Activated T-cell treated with anti-CD3 and anti-CD28 coated beads, Interleukin-2, amount 50 U/mL, for 4 hours (primary cell): ENCODE results near the gene SMS. TPM values are rescaled to one million over a fixed set of nuclear protein-coding genes. Genes with fewer than 3 reads are reported as not detected.

Experiments used
- ATAC-seq, 2 donors: fragments of 200-7000 bp; cut with Tn5 transposase; one replicate each; pipeline ENCODE4 v1.10.0; 2021
- DNase-seq: peaks from one replicate; pipeline ENCODE4 v3.0.0-alpha.2; 2020
- H3K27me3 Mint-ChIP-seq: one replicate; pipeline ENCODE4 v1.8.0; 2021; ENCODE audit warnings: low read depth, mixed read lengths
- H3K36me3 Mint-ChIP-seq: one replicate; pipeline ENCODE4 v1.8.0; 2022; ENCODE audit warnings: mixed read lengths; ENCODE audit not compliant: insufficient read depth
- H3K4me1 Mint-ChIP-seq: one replicate; pipeline ENCODE4 v1.8.0; 2021; ENCODE audit warnings: low read depth, mixed read lengths
- H3K4me3 Mint-ChIP-seq: one replicate; pipeline ENCODE4 v1.8.0; 2021; ENCODE audit warnings: mild to moderate bottlenecking, moderate library complexity, mixed read lengths
- H3K9me3 Mint-ChIP-seq: one replicate; pipeline ENCODE4 v1.8.0; 2021; ENCODE audit warnings: mixed read lengths
- total RNA-seq, 3 donors: library from RNA; stranded (reverse); gene quantifications; one replicate each; pipeline ENCODE4 v1.2.1, GENCODE V29; 2021

SMS gene
- total RNA-seq, 3 donors from 2014 or later, result 78.4 to 109 (median 92.2) TPM

DNA sequence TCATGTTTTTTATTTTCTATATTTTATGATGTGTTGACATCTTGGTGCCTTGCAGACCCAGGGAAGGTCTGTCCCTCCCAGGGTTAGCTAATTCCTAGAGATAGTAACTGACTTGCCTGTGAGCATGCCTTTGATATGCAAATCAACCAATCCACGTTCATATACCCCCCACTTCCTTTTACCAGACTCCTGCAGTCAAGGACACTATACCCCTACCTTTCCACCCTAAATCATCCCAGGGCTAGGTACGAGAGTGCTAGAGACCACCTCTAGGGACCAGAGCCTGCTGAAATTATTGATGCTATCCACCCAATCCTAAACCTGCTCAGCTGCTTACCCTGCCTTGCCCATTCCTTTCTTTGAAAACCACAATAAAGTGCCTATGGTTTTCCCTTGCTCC is 84.1 kb downstream of the SMS start:
- H3K27me3 Mint-ChIP-seq, result no peaks in the 10 kb centered on the region
- no peaks in the 10 kb centered on the region for H3K9me3 Mint-ChIP-seq
- ATAC-seq (no peak), DNase-seq (no peak)
- H3K4me1 Mint-ChIP-seq, result peaks cover 6% of the 10 kb centered on the region
- H3K4me3 Mint-ChIP-seq, result no peak overlapping the region
- H3K36me3 Mint-ChIP-seq, result no peaks in the 10 kb centered on the region

- no peaks in the 10 kb centered on the region for H3K27me3 Mint-ChIP-seq
Observed at GRCh38 chrX:22025751-22026150, 85.2 kb downstream of the SMS start.

GRCh38 chrX:22026731-22027130 is 86.2 kb downstream of the SMS start:
- ATAC-seq (no peak), DNase-seq (no peak)
- Mint-ChIP-seq H3K4me1 (peaks cover 8% of the 10 kb centered on the region), H3K36me3 (no peaks in the 10 kb centered on the region), H3K4me3 (no peak overlapping the region), H3K9me3 (no peaks in the 10 kb centered on the region), H3K27me3 (no peaks in the 10 kb centered on the region)

More at GRCh38 chrX:22025751-22026150, 85.2 kb downstream of the SMS start:
- DNase-seq, result no peak
- Mint-ChIP-seq H3K9me3 (no peaks in the 10 kb centered on the region), H3K36me3 (no peaks in the 10 kb centered on the region), H3K4me3 (no peak overlapping the region), H3K4me1 (peaks cover 8% of the 10 kb centered on the region)
- no peak for ATAC-seq

DNA sequence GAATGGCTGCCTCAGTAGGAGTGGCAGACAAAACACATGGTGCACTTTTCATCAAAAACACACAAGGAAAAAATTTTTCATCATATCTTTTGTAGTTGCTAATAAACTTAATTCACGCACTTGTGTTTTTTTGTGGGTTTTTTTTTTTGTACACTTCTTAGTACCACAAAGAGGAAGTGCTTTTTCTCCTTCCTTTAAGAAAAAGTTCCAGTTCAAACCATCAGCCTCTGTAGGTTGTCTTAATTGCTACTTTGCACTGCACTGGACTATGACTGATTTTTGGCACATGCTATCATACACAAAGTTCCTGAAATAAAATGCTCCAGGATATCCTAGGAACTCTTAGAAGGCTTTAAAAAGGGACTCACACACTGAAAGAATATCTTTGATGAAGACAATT is 91.6 kb downstream of the SMS start, which contains the start of gene PHEX:
TSS of gene PHEX (plus strand) at position 242 of the 400 bp plus-strand sequence. CDS start 681 bp downstream, outside the sequence.
- no peak for ATAC-seq
- H3K27me3 Mint-ChIP-seq, result no peaks in the 10 kb centered on the region
- DNase-seq, result no peak
- H3K36me3 Mint-ChIP-seq, result no peaks in the 10 kb centered on the region
- peaks cover 12% of the 10 kb centered on the region for H3K4me1 Mint-ChIP-seq
- no peaks in the 10 kb centered on the region for H3K9me3 Mint-ChIP-seq
- H3K4me3 Mint-ChIP-seq, result no peak within 1 kb of the TSS

DNA sequence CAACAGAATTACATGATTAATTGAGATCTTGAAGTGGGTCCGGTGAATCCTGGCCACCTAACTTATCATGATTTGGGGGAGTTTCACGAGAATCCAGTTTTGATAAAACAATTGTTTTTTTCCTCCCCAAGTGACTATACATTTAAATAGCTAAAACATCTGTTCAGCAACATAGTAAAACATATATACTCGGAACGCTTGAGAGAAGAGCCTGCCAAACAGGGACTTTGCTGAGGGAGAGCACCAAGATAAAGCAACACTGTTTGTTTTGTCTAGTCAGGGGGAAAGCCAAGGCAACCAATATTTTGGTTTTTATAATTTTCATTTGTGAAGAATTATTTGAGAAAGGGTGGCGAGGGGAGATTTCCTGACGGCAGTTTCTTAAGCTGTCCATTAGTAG is 92.0 kb downstream of the SMS start:
- Mint-ChIP-seq H3K4me1 (peaks cover 12% of the 10 kb centered on the region), H3K36me3 (no peaks in the 10 kb centered on the region), H3K4me3 (no peak overlapping the region), H3K27me3 (no peaks in the 10 kb centered on the region), H3K9me3 (no peaks in the 10 kb centered on the region)
- no peak for DNase-seq
- ATAC-seq, result no peak

DNA sequence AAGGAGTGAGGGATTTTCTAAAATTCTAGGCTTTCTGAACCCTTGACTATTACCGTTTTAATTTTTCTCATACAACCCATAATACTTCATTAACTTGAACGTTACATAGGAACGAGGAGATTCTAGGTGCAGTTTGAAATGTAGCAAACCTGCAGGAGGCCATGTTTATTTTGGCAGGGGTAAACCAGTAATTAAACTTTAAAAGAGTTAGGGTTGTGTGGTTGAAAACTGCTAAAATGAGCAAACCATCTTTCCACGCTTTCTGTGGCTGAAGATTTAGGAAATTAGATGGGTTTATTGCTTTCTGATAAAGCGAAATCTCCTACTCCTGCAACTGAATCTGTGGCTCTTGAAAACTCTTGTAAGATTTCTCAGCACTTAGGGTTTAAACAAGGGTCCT is 93.3 kb downstream of the SMS start:
- Mint-ChIP-seq H3K4me1 (peaks cover 11% of the 10 kb centered on the region), H3K27me3 (no peaks in the 10 kb centered on the region), H3K9me3 (no peaks in the 10 kb centered on the region), H3K36me3 (no peaks in the 10 kb centered on the region), H3K4me3 (no peak overlapping the region)
- ATAC-seq (no peak), DNase-seq (no peak)

GRCh38 chrX:22035236-22035635 is 94.7 kb downstream of the SMS start:
- DNase-seq (no peak), ATAC-seq (no peak)
- H3K27me3 Mint-ChIP-seq, result no peaks in the 10 kb centered on the region
- peaks cover 9% of the 10 kb centered on the region for H3K4me1 Mint-ChIP-seq
- no peaks in the 10 kb centered on the region for H3K36me3 Mint-ChIP-seq
- no peak overlapping the region for H3K4me3 Mint-ChIP-seq
- H3K9me3 Mint-ChIP-seq, result no peaks in the 10 kb centered on the region

DNA sequence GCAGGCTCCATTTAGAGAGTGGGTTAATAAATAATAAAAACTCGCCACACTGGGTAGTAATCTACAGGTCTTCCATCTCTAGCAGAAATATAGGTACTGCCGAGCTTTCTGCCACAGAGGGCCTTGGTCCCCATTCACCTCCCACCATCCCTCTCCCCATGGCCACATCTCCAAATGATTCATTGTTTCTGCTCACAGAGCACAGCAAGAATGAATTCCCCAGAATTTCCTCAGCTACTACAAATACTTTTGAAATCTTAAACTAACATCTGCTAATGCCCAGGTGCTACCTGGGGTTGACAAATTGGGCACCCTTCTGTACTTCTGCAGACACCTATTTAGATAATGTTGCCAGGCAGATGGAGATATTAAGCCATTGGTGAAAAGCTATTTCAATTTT is 96.7 kb downstream of the SMS start:
- Mint-ChIP-seq H3K4me1 (peaks cover 9% of the 10 kb centered on the region), H3K27me3 (no peaks in the 10 kb centered on the region), H3K9me3 (no peaks in the 10 kb centered on the region), H3K36me3 (no peaks in the 10 kb centered on the region), H3K4me3 (no peak overlapping the region)
- DNase-seq (no peak), ATAC-seq (peak; percentile 41 to 43)

- H3K9me3 Mint-ChIP-seq, result no peaks in the 10 kb centered on the region
- ATAC-seq (peak; percentile 14 to 72), DNase-seq (no peak)
- no peaks in the 10 kb centered on the region for H3K36me3 Mint-ChIP-seq
- H3K4me1 Mint-ChIP-seq, result peaks cover 9% of the 10 kb centered on the region
- no peak overlapping the region for H3K4me3 Mint-ChIP-seq
- H3K27me3 Mint-ChIP-seq, result no peaks in the 10 kb centered on the region
Observed at GRCh38 chrX:22037911-22038537, 97.5 kb downstream of the SMS start.

DNA sequence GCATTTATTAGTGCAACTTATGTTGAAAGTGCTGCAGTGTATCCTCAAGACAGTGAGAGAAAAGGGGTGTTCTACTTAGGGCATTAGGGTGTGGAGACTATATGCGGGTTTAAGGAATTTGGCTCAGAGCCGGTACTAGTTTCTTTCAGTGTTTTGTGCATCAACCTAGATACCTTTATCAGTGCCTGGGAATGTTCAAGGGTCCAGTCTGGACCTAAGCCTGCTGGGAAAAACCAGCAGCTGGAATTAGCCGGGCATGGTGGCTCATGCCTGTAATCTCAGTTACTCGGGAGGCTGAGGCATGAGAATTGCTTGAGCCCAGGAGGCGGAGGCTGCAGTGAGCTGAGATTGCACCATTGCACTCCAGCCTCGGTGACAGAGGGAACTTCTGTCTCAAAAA is 99.0 kb downstream of the SMS start:
- no peaks in the 10 kb centered on the region for H3K9me3 Mint-ChIP-seq
- DNase-seq (no peak), ATAC-seq (no peak)
- no peak overlapping the region for H3K4me3 Mint-ChIP-seq
- H3K4me1 Mint-ChIP-seq, result peaks cover 5% of the 10 kb centered on the region
- no peaks in the 10 kb centered on the region for H3K27me3 Mint-ChIP-seq
- no peaks in the 10 kb centered on the region for H3K36me3 Mint-ChIP-seq

DNA sequence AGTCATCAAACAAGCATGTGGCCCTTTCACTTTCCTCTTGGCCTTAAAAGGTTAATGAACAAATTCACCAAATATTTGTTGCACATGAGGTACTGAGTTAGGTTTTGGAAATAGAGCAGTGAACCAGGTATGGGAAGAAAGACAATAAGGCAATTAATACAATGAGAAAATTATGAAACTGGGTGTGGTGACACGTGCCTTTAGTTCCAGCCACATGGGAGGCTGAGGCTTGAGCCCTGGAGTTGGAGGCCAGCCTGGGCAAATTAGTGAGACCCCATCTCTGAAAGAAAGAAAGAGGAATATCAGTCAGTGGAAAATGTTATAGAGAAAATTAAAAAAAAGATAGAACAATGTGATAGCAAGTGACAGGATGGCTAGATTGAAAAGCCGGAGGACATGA is 99.7 kb downstream of the SMS start:
- DNase-seq (no peak), ATAC-seq (no peak)
- H3K27me3 Mint-ChIP-seq, result no peaks in the 10 kb centered on the region
- H3K9me3 Mint-ChIP-seq, result no peaks in the 10 kb centered on the region
- peaks cover 5% of the 10 kb centered on the region for H3K4me1 Mint-ChIP-seq
- H3K4me3 Mint-ChIP-seq, result no peak overlapping the region
- H3K36me3 Mint-ChIP-seq, result no peaks in the 10 kb centered on the region

DNA sequence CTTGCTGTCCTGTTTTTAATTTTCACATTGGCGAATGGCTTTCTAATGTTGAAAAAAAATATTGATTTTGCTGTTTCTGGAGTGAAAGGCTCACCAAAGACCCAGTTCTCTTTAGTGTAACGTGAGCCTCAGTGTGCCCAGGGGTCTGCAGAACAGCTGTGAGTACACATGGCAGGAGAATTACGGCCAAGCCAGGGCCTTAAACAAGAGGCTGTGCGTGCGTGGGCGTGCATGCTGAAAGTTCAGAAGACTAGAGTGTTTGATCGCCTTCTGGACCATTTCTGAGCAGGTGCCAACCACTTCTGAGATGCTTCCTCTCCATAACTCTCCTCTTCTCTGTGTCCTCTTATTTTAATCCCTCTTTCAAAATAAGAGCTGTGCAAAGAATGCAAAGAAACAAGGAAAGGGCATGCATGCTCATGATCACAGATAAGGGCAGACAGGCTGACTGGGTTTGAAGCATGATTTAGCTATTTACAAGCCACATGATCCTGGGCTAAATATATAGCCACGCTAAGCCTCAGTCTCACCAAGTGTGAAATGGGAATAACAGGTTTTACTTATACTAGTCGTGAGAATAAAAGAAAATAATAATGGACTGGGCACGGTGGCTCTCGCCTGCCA is 101.5 kb downstream of the SMS start:
- Mint-ChIP-seq H3K4me1 (peaks cover 5% of the 10 kb centered on the region), H3K36me3 (no peaks in the 10 kb centered on the region), H3K4me3 (no peak overlapping the region), H3K9me3 (no peaks in the 10 kb centered on the region), H3K27me3 (no peaks in the 10 kb centered on the region)
- no peak for DNase-seq
- no peak for ATAC-seq

DNA sequence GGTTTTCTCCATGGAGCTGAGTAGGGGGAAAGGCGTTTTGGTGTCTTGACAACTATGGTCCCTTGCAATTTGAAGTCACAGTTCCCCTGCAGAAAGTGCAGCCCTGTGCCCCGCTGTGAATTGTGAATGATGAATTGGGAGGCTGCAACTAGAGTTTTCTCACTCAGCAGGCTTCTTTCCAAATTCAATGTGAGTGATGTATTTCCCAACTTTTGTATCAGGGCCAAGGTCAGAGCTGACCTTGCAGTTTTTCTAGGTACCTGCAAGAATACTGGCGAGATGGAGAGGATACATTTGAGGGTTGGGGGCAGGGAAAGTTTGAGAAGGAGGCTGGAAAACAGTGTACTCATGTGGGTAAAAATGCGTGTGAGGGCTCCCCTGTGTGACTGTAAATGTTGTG is 103.4 kb downstream of the SMS start:
- no peak for DNase-seq
- H3K4me3 Mint-ChIP-seq, result no peak overlapping the region
- H3K36me3 Mint-ChIP-seq, result no peaks in the 10 kb centered on the region
- no peaks in the 10 kb centered on the region for H3K9me3 Mint-ChIP-seq
- H3K4me1 Mint-ChIP-seq, result no peaks in the 10 kb centered on the region
- no peaks in the 10 kb centered on the region for H3K27me3 Mint-ChIP-seq
- ATAC-seq, result no peak
